A673 (cell line): ENCODE measurements around the gene CHGA.

Experiments used
- EZH2 ChIP-seq: fragments of 200-600 bp; sonication (generic); IDR thresholded peaks from 2 replicates; pipeline ENCODE4 v1.6.1; 2017; ENCODE audit warnings: borderline replicate concordance, low read depth, mild to moderate bottlenecking, mixed read lengths, antibody characterized with exemption, low read length; ENCODE audit not compliant: poor library complexity, severe bottlenecking
- TF ChIP-seq, protein P1 (sequence below): fragments of 300-800, 200-600 bp; sonication (generic); conservative IDR thresholded peaks from 2 replicates; pipeline ENCODE4 v1.5.1; 2017; ENCODE audit warnings: low read depth, mild to moderate bottlenecking, antibody characterized with exemption, low read length, moderate library complexity, mixed read lengths

DNA sequence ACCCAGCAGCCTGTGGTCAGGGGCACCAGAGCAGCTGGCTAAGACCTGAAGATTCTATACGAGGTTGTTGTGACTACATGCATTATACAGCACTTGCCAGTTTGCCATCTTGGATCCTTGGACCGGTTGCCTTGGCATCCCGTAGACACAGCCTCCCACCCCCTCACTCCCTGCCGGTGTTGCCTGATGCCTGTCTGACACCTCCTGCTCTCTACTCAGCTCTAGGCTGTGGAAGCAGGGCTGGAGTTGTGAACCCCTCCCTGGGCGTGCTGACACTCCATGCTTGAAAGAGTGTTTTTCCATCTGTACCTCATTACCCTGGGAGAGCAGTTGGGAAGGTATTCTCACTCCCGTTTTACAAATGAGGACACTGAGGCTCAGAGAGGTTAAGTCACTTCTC lies 2.5 kb downstream of the CHGA start:
- TF ChIP-seq, protein P1, sequence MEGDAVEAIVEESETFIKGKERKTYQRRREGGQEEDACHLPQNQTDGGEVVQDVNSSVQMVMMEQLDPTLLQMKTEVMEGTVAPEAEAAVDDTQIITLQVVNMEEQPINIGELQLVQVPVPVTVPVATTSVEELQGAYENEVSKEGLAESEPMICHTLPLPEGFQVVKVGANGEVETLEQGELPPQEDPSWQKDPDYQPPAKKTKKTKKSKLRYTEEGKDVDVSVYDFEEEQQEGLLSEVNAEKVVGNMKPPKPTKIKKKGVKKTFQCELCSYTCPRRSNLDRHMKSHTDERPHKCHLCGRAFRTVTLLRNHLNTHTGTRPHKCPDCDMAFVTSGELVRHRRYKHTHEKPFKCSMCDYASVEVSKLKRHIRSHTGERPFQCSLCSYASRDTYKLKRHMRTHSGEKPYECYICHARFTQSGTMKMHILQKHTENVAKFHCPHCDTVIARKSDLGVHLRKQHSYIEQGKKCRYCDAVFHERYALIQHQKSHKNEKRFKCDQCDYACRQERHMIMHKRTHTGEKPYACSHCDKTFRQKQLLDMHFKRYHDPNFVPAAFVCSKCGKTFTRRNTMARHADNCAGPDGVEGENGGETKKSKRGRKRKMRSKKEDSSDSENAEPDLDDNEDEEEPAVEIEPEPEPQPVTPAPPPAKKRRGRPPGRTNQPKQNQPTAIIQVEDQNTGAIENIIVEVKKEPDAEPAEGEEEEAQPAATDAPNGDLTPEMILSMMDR, result no peak
- no peak for TF ChIP-seq EZH2
